ENCODE measurements around the gene SLC25A12.
"Not testable (repeated sequence)": the region's sequence is repeated elsewhere in the genome, so short reads cannot be mapped to it uniquely, and the experiment has no call there.

SLC25A12 gene

GRCh38 chr2:171893824-171894611, at the start of gene SLC25A12:
TSS of gene SLC25A12 (minus strand) at chr2:171894244. CDS start at chr2:171894214, 30 bp downstream.
- DNase-seq, result peak; percentile 95

GRCh38 chr2:171941316-171941699, 47.3 kb upstream of the SLC25A12 start:
- DNase-seq, result no peak

GRCh38 chr2:171939743-171940071, 45.7 kb upstream of the SLC25A12 start:
- no peak for DNase-seq

- DNase-seq, result no peak
Measured at GRCh38 chr2:171939058-171939742, 45.2 kb upstream of the SLC25A12 start.

- no peak for DNase-seq
Measured at GRCh38 chr2:171930385-171930784, 36.3 kb upstream of the SLC25A12 start.

GRCh38 chr2:171924170-171924942, 30.3 kb upstream of the SLC25A12 start:
- DNase-seq, result no peak

GRCh38 chr2:171923206-171923605, 29.2 kb upstream of the SLC25A12 start:
- DNase-seq, result peak; percentile 7

- peak; percentile 99 for DNase-seq
Measured at GRCh38 chr2:171922230-171923022, 28.4 kb upstream of the SLC25A12 start, which contains the start of gene HAT1. TSS of gene HAT1 (plus strand) at chr2:171922461. CDS start at chr2:171922501, 40 bp downstream.

- DNase-seq, result no peak
Measured at GRCh38 chr2:171921970-171922229, 27.9 kb upstream of the SLC25A12 start.

GRCh38 chr2:171919453-171919852, 25.4 kb upstream of the SLC25A12 start:
- DNase-seq, result no peak

- DNase-seq, result no peak
Measured at GRCh38 chr2:171913517-171913916, 19.5 kb upstream of the SLC25A12 start.

GRCh38 chr2:171910494-171910893, 16.4 kb upstream of the SLC25A12 start:
- no peak for DNase-seq

GRCh38 chr2:171909266-171909665, 15.2 kb upstream of the SLC25A12 start:
- DNase-seq, result no peak

GRCh38 chr2:171908235-171908634, 14.2 kb upstream of the SLC25A12 start:
- DNase-seq, result no peak

- no peak for DNase-seq
Measured at GRCh38 chr2:171902840-171903420, 8.9 kb upstream of the SLC25A12 start.

- not testable (repeated sequence) for DNase-seq
Measured at GRCh38 chr2:171899623-171900282, 5.7 kb upstream of the SLC25A12 start.

- no peak for DNase-seq
Measured at GRCh38 chr2:171895786-171896185, 1.7 kb upstream of the SLC25A12 start.

- no peak for DNase-seq
Measured at GRCh38 chr2:171894612-171894947, 536 bp upstream of the SLC25A12 start.

- DNase-seq, result no peak
Measured at GRCh38 chr2:171893196-171893823, 734 bp downstream of the SLC25A12 start.

- no peak for DNase-seq
Measured at GRCh38 chr2:171889808-171890207, 4.2 kb downstream of the SLC25A12 start.

GRCh38 chr2:171889333-171889732, 4.7 kb downstream of the SLC25A12 start:
- no peak for DNase-seq
